GM20000 (cell line): Measurements from ENCODE around the gene MFAP5.
"Not testable (repeated sequence)": the region's sequence is repeated elsewhere in the genome, so short reads cannot be mapped to it uniquely, and the experiment has no call there.

Source experiments
- DNase-seq: peaks from one replicate; pipeline ENCODE4 v3.0.0; 2012; ENCODE audit warnings: low spot score
- CTCF ChIP-seq: IDR thresholded peaks from 2 replicates; pipeline ENCODE4 v1.5.1; 2012; ENCODE audit warnings: mild to moderate bottlenecking, control low read depth; ENCODE audit errors: extremely low read depth, missing control alignments

Gene MFAP5

GRCh38 chr12:8638951-8639350 is 23.7 kb downstream of the MFAP5 start:
- TF ChIP-seq CTCF = no peak
- no peak for DNase-seq

- no peak for DNase-seq
- TF ChIP-seq CTCF = no peak
Measured at GRCh38 chr12:8637666-8638065, 25.0 kb downstream of the MFAP5 start.

GRCh38 chr12:8637244-8637643 is 25.4 kb downstream of the MFAP5 start:
- no peak for TF ChIP-seq CTCF
- DNase-seq = no peak

- no peak for TF ChIP-seq CTCF
- no peak for DNase-seq
Measured at GRCh38 chr12:8636581-8636980, 26.0 kb downstream of the MFAP5 start.

GRCh38 chr12:8636007-8636346 is 26.6 kb downstream of the MFAP5 start:
- DNase-seq = not testable (repeated sequence)

GRCh38 chr12:8635342-8636006 is 27.2 kb downstream of the MFAP5 start:
- DNase-seq = not testable (repeated sequence)

GRCh38 chr12:8630131-8630530 is 32.5 kb downstream of the MFAP5 start:
- TF ChIP-seq CTCF = no peak
- no peak for DNase-seq

- no peak for TF ChIP-seq CTCF
- peak; percentile 79 for DNase-seq
Measured at GRCh38 chr12:8629486-8630033, 33.1 kb downstream of the MFAP5 start.
